Colonic mucosa (tissue), 4 donors: ENCODE measurements around the gene CORO2B. TPM values are rescaled to one million over a fixed set of nuclear protein-coding genes. Genes with fewer than 3 reads are reported as not detected.

ENCODE experiments used
- DNase-seq: peaks from one replicate; pipeline ENCODE4 v3.0.0-alpha.2; 2020
- H3K27ac ChIP-seq: fragments of 200-600 bp; one replicate; pipeline ENCODE4 v1.8.0; 2021
- H3K27me3 ChIP-seq: fragments of 200-600 bp; one replicate; pipeline ENCODE4 v1.8.0; 2021
- H3K36me3 ChIP-seq: fragments of 200-600 bp; one replicate; pipeline ENCODE4 v1.8.0; 2021
- H3K4me1 ChIP-seq: fragments of 200-600 bp; one replicate; pipeline ENCODE4 v1.8.0; 2021; ENCODE audit warnings: mild to moderate bottlenecking
- H3K4me3 ChIP-seq: fragments of 200-600 bp; one replicate; pipeline ENCODE4 v1.8.0; 2021
- H3K9ac ChIP-seq, 2 donors: one replicate each; pipeline ENCODE4 v1.7.0; 2013; ENCODE audit warnings: control low read depth in 2 of 2, low read depth in 2 of 2, low read length in 2 of 2
- H3K9me3 ChIP-seq: fragments of 200-600 bp; one replicate; pipeline ENCODE4 v1.8.0; 2021
- CTCF ChIP-seq: fragments of 200-600 bp; IDR thresholded peaks from one replicate; pipeline ENCODE4 v1.8.0; 2022; ENCODE audit warnings: antibody characterized with exemption, mild to moderate bottlenecking
- intact Hi-C: fragments of 100-400 bp; cut with DNase I; formaldehyde crosslinking; loops from one replicate; pipeline ENCODE4 v1.14.1; 2022
- total RNA-seq, 2 donors: library from RNA; stranded (reverse); fragmentation: NEBNext Ultra II Directional in 1 of 2; extraction: Animal tissue kit (Norgen Biotek cat#: 25700) in 1 of 2; gene quantifications; one replicate each; pipeline ENCODE4 v1.2.1, GENCODE V29; 2021
- donor health status: healthy.
- donor health status: DM: no; HTN: no; CAD: no.
- donor health status: DM: no; HTN: no; CAD: no.

Gene CORO2B
- total RNA-seq, 2 donors from 2014 or later, result 0.77 to 1.2 TPM

GRCh38 chr15:68676011-68676605 is 97.3 kb downstream of the CORO2B start:
- no peaks in the 10 kb centered on the region for H3K27me3 ChIP-seq
- no peak overlapping the region for H3K9ac ChIP-seq
- no peak overlapping the region for H3K27ac ChIP-seq
- H3K9me3 ChIP-seq, result no peaks in the 10 kb centered on the region
- H3K4me1 ChIP-seq, result peaks cover 2% of the 10 kb centered on the region
- intact Hi-C loops, result loop anchor here (5.0 kb wide), 1 partner anchor 201 kb away; no protein-coding TSS in a partner anchor
- H3K36me3 ChIP-seq, result no peaks in the 10 kb centered on the region
- no peak for TF ChIP-seq CTCF
- no peak overlapping the region for H3K4me3 ChIP-seq
- DNase-seq, result no peak

GRCh38 chr15:68676926-68677325 is 98.1 kb downstream of the CORO2B start:
- TF ChIP-seq CTCF, result no peak
- intact Hi-C loops, result loop anchor here (5.0 kb wide), 1 partner anchor 200 kb away; no protein-coding TSS in a partner anchor
- no peaks in the 10 kb centered on the region for H3K27me3 ChIP-seq
- no peak overlapping the region for H3K27ac ChIP-seq
- peaks cover 2% of the 10 kb centered on the region for H3K4me1 ChIP-seq
- no peaks in the 10 kb centered on the region for H3K36me3 ChIP-seq
- no peak for DNase-seq
- no peak overlapping the region for H3K9ac ChIP-seq
- no peak overlapping the region for H3K4me3 ChIP-seq
- no peaks in the 10 kb centered on the region for H3K9me3 ChIP-seq

- no peak for DNase-seq
- intact Hi-C loops, result loop anchor here (5.0 kb wide), 1 partner anchor 199 kb away; no protein-coding TSS in a partner anchor
These were observed 99.2 kb downstream of the CORO2B start for GRCh38 chr15:68677996-68678395.

GRCh38 chr15:68678746-68679145 is 100.0 kb downstream of the CORO2B start:
- H3K4me1 ChIP-seq, result peaks cover 2% of the 10 kb centered on the region
- no peaks in the 10 kb centered on the region for H3K9me3 ChIP-seq
- no peak overlapping the region for H3K4me3 ChIP-seq
- no peaks in the 10 kb centered on the region for H3K27me3 ChIP-seq
- no peak for TF ChIP-seq CTCF
- H3K27ac ChIP-seq, result no peak overlapping the region
- H3K9ac ChIP-seq, result no peak overlapping the region
- H3K36me3 ChIP-seq, result no peaks in the 10 kb centered on the region
- no peak for DNase-seq
- intact Hi-C loops, result loop anchor here (5.0 kb wide), 1 partner anchor 199 kb away; no protein-coding TSS in a partner anchor

More at GRCh38 chr15:68677996-68678395, 99.2 kb downstream of the CORO2B start:
- Histone ChIP-seq H3K9ac (no peak overlapping the region), H3K27me3 (no peaks in the 10 kb centered on the region), H3K9me3 (no peaks in the 10 kb centered on the region), H3K4me3 (no peak overlapping the region), H3K4me1 (peaks cover 2% of the 10 kb centered on the region), H3K36me3 (no peaks in the 10 kb centered on the region), H3K27ac (no peak overlapping the region)
- TF ChIP-seq CTCF, result no peak

GRCh38 chr15:68679161-68679560 is 100.4 kb downstream of the CORO2B start:
- TF ChIP-seq CTCF, result no peak
- Histone ChIP-seq H3K36me3 (no peaks in the 10 kb centered on the region), H3K27ac (no peak overlapping the region), H3K4me1 (no peaks in the 10 kb centered on the region), H3K4me3 (no peak overlapping the region), H3K27me3 (no peaks in the 10 kb centered on the region), H3K9me3 (no peaks in the 10 kb centered on the region), H3K9ac (no peak overlapping the region)
- no peak for DNase-seq
- intact Hi-C loops, result loop anchor here (5.0 kb wide), 1 partner anchor 198 kb away; no protein-coding TSS in a partner anchor
